ENCODE measurements around the gene ZGPAT. TPM values are rescaled to one million over a fixed set of nuclear protein-coding genes. Genes with fewer than 3 reads are reported as not detected.

The ZGPAT gene
- total RNA-seq, 1 donor from 2014 or later: 27.2 TPM

DNA sequence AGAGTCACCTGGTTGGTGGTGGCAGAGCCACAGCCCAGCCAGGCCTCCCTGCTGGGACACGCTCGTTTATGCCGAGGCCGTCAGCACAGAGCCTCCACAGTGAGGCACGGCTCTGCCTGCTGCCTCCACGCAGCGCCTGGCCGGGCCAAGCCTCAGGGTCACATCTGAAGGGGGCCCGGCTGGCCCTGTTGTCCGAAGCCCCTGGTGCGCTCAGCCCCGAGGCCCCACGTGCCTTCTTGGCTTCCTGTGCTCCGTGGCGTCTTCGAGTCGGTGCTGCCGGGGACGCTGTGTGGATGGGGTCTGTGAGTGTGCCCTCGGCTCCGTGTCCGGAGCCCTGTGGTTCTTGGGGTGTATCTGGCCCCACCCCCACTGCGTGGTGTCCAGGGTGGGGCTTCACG lies 21.7 kb upstream of the ZGPAT start:
- Histone ChIP-seq H3K36me3 (no peaks in the 10 kb centered on the region), H3K4me1 (peaks cover 61% of the 10 kb centered on the region), H3K27ac (peak overlapping the region; percentile 93), H3K9me3 (no peaks in the 10 kb centered on the region), H3K4me3 (peak overlapping the region; percentile 2), H3K27me3 (ENCODE audit: low read depth) (no peaks in the 10 kb centered on the region)
- TF ChIP-seq, protein P1, sequence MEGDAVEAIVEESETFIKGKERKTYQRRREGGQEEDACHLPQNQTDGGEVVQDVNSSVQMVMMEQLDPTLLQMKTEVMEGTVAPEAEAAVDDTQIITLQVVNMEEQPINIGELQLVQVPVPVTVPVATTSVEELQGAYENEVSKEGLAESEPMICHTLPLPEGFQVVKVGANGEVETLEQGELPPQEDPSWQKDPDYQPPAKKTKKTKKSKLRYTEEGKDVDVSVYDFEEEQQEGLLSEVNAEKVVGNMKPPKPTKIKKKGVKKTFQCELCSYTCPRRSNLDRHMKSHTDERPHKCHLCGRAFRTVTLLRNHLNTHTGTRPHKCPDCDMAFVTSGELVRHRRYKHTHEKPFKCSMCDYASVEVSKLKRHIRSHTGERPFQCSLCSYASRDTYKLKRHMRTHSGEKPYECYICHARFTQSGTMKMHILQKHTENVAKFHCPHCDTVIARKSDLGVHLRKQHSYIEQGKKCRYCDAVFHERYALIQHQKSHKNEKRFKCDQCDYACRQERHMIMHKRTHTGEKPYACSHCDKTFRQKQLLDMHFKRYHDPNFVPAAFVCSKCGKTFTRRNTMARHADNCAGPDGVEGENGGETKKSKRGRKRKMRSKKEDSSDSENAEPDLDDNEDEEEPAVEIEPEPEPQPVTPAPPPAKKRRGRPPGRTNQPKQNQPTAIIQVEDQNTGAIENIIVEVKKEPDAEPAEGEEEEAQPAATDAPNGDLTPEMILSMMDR (IDR thresholded peaks at IDR 0.05): no peak
- ATAC-seq: no peak
- intact Hi-C loops (cut with DNase I): no loop called here
- no peak for DNase-seq

DNA sequence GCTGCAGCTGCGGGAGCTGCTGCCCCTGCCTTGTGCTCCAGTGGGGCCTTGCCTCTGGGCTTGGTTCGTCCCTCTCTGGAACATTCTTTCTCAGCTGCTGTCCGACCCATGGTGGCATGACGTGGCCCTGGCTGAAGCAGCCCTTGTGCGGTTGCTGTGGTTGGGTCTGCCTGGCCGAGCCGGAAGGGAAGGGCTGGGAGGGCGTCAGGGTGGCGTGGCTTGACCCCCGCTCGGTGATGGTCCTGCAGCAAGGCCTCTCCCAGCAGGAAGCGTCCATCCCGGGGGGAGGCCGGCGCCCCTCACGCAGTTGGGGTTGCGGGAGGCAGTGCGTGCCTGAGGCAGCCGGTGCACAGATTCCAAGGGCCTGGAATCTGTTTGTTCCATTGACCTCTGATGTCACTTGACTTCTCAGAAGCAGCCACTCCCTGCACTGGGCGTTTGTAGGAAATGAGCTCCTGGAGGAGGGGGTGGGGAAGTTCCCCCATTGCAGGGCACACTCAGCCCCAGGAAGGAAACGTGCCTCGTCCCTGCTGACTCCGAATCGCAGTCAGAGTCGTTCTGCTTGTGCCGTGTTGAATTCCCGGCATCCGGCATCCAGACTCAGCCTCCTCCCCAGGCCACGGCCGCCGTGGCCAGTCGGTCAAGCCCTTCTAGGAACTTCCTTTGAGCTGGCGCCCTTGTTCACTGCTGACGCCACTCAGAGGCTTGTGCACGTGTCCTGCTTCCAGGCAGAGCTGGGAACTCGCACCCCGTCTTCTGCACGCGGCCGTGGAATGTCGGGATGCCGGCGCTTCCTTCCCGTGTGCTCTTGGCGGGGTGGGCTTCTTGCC lies 21.1 kb upstream of the ZGPAT start:
- intact Hi-C loops (cut with DNase I): no loop called here
- peak overlapping the region; percentile 93 for H3K27ac ChIP-seq

DNA sequence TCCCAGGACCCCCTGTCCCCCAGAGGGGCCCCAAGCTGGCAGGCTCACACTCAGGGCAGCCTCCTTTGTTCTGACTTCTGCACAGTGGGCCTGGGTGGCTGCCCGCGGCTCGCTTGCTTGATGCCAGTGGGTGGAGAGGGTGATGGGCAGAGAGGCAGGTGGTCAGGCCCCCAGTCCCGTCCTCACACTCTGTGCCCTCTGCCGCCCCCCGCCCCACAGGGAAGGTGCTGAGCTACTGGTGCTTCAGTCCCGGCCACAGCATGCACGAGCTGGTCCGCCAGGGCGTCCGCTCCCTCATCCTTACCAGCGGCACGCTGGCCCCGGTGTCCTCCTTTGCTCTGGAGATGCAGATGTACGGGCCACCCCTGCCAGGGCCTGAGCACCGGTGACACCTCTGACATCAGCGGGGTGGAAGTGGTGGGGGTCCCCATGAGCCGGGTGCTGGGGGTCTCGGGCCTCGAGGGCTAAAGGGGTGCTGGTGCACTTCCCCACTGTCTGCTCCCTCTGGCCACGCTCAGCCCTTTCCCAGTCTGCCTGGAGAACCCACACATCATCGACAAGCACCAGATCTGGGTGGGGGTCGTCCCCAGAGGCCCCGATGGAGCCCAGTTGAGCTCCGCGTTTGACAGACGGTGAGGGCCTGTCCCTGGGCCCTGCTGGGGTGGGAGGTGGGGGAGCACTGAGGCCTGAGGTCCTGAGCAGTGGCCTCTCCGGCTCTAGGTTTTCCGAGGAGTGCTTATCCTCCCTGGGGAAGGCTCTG lies 20.2 kb upstream of the ZGPAT start:
- Histone ChIP-seq H3K4me1 (peaks cover 64% of the 10 kb centered on the region), H3K27me3 (ENCODE audit: low read depth) (no peaks in the 10 kb centered on the region), H3K9me3 (no peaks in the 10 kb centered on the region), H3K4me3 (no peak overlapping the region), H3K36me3 (no peaks in the 10 kb centered on the region), H3K27ac (peak overlapping the region; percentile 93)
- no peak for DNase-seq
- TF ChIP-seq, protein P1 (IDR thresholded peaks at IDR 0.05): no peak
- intact Hi-C loops (cut with DNase I): no loop called here
- no peak for ATAC-seq

More for the DNA sequence above, 21.1 kb upstream of the ZGPAT start:
- TF ChIP-seq, protein P1 (IDR thresholded peaks at IDR 0.05): no peak
- Histone ChIP-seq H3K4me1 (peaks cover 62% of the 10 kb centered on the region), H3K4me3 (peak overlapping the region; percentile 29), H3K9me3 (no peaks in the 10 kb centered on the region), H3K36me3 (no peaks in the 10 kb centered on the region), H3K27me3 (ENCODE audit: low read depth) (no peaks in the 10 kb centered on the region)
- DNase-seq (peak; percentile 78), ATAC-seq (peak; percentile 71 to 73)

DNA sequence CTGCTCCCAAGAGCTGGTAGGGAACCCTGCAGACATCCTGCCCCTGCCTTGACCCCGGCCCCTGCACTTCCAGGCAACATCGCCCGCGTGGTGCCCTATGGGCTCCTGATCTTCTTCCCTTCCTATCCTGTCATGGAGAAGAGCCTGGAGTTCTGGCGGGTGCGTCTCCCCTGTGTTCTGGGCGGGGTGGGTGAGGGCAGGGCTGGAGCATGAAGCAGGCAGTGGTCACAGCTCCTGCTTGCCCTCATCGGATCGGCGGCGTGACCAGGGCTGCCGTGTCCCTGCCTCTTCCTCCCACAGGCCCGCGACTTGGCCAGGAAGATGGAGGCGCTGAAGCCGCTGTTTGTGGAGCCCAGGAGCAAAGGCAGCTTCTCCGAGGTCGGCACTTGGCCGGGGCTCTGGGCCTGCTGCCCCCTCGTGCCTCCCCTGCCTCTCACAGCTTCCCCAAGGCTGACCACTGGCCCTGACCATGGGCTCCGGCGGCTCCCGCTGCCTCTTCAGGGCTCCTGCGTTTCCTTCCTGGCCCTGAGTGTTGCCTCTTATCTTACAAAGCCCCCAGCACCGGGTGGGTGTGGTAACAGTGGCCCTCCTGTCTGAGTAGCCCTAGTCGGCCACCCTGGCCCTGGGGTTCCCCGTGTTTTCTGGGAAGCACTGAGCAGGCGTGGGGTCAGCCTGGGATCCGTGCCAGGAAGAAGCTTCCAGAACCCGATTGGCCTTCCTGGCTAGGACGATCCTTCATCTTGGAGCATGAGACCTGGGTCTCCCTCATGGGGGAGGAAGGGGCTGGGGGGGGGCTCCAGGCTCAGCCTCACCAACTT lies 19.4 kb upstream of the ZGPAT start:
- DNase-seq (no peak), ATAC-seq (no peak)
- Histone ChIP-seq H3K27ac (peak overlapping the region; percentile 93), H3K27me3 (ENCODE audit: low read depth) (no peaks in the 10 kb centered on the region), H3K36me3 (no peaks in the 10 kb centered on the region), H3K4me3 (no peak overlapping the region), H3K9me3 (no peaks in the 10 kb centered on the region), H3K4me1 (peaks cover 60% of the 10 kb centered on the region)
- TF ChIP-seq, protein P1 (IDR thresholded peaks at IDR 0.05): no peak
- intact Hi-C loops (cut with DNase I): no loop called here

Data from lower lobe of right lung (tissue), 2 donors.